WERI-Rb-1 (cell line): ENCODE measurements around the gene DES.

Source experiments
- DNase-seq: peaks from one replicate; pipeline ENCODE4 v3.0.0-alpha.2; 2020
- H3K27ac ChIP-seq: fragments of 250-450 bp; sonication (Bioruptor Pico); 2 replicates; pipeline ENCODE4 v1.5.1; 2020; ENCODE audit warnings: mild to moderate bottlenecking, moderate library complexity
- H3K27me3 ChIP-seq: fragments of 250-450 bp; sonication (Bioruptor Pico); 2 replicates; pipeline ENCODE4 v1.5.1; 2021; ENCODE audit warnings: mild to moderate bottlenecking, low read depth, moderate library complexity; ENCODE audit not compliant: insufficient read depth, severe bottlenecking
- H3K36me3 ChIP-seq: fragments of 250-450 bp; sonication (Bioruptor Pico); 2 replicates; pipeline ENCODE4 v1.5.1; 2020; ENCODE audit warnings: mild to moderate bottlenecking, moderate library complexity
- H3K4me3 ChIP-seq: 2 replicates; pipeline ENCODE4 v1.5.1; 2011; ENCODE audit warnings: low read depth, mild to moderate bottlenecking, control low read depth, low read length
- H3K9me3 ChIP-seq: fragments of 250-450 bp; sonication (Bioruptor Pico); 2 replicates; pipeline ENCODE4 v1.5.1; 2021; ENCODE audit warnings: mild to moderate bottlenecking, moderate library complexity; ENCODE audit not compliant: severe bottlenecking
- TF ChIP-seq, protein P1 (sequence below): IDR thresholded peaks from 2 replicates; pipeline ENCODE4 v1.5.1; 2011; ENCODE audit warnings: low read depth, mild to moderate bottlenecking, control low read depth, inconsistent platforms, low read length

The DES gene

DNA sequence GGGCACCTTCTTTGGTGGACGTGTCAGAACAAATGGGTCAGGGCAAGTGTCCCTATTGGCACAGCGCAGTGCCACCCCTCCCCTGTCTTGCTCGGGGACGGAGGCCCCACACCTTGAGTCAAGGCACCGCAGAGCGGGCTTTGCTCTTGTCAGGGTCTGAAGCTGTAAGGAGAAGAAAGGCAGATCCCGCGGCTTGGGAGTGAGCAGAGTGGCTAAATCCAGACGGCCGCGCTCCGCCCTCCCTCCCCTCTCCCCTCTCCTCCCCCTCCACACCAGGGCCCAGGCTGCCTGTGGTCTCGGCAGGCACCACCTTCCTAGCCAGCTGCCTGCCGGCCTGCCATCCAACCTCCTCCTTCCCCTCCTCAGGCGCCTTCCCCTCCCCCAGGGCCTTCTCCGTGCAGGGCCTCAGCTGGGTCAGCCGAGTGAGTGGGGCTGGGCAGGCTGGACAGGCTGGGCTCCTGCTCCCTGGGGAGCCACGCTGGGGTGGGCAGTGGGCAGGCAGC is 42.3 kb downstream of the DES start:
- Histone ChIP-seq H3K4me3 (peak overlapping the region; percentile 32), H3K36me3 (peaks cover 27% of the 10 kb centered on the region), H3K27ac (peak overlapping the region; percentile 90), H3K27me3 (no peaks in the 10 kb centered on the region), H3K9me3 (no peaks in the 10 kb centered on the region)
- peak; percentile 95 for DNase-seq
- TF ChIP-seq, protein P1, sequence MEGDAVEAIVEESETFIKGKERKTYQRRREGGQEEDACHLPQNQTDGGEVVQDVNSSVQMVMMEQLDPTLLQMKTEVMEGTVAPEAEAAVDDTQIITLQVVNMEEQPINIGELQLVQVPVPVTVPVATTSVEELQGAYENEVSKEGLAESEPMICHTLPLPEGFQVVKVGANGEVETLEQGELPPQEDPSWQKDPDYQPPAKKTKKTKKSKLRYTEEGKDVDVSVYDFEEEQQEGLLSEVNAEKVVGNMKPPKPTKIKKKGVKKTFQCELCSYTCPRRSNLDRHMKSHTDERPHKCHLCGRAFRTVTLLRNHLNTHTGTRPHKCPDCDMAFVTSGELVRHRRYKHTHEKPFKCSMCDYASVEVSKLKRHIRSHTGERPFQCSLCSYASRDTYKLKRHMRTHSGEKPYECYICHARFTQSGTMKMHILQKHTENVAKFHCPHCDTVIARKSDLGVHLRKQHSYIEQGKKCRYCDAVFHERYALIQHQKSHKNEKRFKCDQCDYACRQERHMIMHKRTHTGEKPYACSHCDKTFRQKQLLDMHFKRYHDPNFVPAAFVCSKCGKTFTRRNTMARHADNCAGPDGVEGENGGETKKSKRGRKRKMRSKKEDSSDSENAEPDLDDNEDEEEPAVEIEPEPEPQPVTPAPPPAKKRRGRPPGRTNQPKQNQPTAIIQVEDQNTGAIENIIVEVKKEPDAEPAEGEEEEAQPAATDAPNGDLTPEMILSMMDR: no peak

GRCh38 chr2:219461047-219461514 is 42.9 kb downstream of the DES start:
- Histone ChIP-seq H3K27ac (peak overlapping the region; percentile 90), H3K36me3 (peaks cover 28% of the 10 kb centered on the region), H3K27me3 (no peaks in the 10 kb centered on the region), H3K9me3 (no peaks in the 10 kb centered on the region), H3K4me3 (peak overlapping the region; percentile 32)
- DNase-seq: peak; percentile 52
- TF ChIP-seq, protein P1: no peak

DNA sequence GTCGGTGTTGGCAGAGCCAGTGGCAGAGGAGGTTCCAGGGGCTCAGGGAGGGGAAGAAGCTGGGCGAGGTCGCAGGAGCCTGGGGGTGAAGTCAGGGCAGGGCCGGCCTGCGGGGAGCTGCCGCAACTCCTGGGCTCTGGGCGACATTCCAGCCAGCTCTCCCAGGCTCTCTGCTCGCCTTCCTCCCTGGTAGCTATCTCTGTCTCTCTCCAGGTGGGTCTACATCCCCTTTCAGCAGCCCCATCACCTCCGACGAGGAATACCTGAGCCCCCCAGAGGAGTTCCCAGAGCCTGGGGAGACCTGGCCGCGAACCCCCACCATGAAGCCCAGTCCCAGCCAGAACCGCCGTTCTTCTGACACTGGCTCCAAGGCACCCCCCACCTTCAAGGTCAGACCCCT is 43.5 kb downstream of the DES start:
- TF ChIP-seq, protein P1: no peak

DNA sequence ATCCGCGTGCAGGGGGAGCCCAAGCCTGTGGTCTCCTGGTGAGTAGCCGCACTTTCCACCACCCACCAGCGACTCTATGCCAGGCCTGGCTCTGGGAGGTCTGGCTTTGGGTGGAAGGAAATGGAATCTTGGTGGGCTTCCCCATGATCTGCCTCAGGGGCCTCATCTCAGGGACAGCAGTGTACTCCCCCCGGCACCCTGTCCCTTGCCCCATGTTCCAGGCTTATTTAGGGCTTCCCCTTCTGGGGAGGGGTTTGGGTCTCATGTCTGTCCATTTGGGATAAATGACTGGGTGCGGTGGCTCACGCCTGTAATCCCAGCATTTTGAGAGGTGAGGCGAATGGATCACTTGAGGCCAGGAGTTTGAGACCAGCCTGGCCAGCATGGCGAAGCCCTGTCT is 44.2 kb downstream of the DES start:
- TF ChIP-seq, protein P1: no peak
- peaks cover 34% of the 10 kb centered on the region for H3K36me3 ChIP-seq
- no peak overlapping the region for H3K27ac ChIP-seq
- DNase-seq: no peak
- H3K27me3 ChIP-seq: no peaks in the 10 kb centered on the region
- H3K9me3 ChIP-seq: no peaks in the 10 kb centered on the region
- H3K4me3 ChIP-seq: no peak overlapping the region

More for the DNA sequence above, 43.5 kb downstream of the DES start:
- Histone ChIP-seq H3K9me3 (no peaks in the 10 kb centered on the region), H3K4me3 (no peak overlapping the region), H3K27me3 (no peaks in the 10 kb centered on the region), H3K27ac (peak overlapping the region; percentile 90), H3K36me3 (peaks cover 30% of the 10 kb centered on the region)
- DNase-seq: no peak

DNA sequence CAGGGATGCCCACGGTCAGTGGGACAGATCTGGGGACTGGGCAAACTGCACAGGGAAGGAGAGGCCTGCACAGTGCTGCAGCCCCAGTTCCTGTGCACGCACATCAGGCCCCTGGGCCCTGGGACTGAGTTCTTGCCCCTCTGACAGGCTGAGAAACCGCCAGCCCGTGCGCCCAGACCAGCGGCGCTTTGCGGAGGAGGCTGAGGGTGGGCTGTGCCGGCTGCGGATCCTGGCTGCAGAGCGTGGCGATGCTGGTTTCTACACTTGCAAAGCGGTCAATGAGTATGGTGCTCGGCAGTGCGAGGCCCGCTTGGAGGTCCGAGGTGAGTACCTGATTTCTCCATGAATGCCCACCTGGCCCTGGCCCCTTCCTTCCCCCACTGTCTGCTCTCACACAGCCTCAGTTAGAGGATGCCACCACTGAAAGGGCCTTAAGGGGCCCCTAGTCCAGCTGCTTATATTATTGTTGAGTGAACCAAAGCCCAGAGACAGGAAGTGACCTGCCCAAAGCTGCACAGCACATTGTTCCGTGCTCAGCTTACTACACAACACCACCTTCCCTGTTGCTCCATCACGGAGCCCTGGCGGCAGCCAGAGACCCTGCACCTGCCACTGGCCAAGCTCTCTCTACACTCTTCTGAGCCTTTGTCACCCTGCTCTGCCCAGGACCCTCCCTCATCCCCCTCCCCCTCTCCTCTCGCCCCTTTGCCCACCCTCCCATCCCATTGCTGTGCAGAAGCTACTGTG is 46.3 kb downstream of the DES start:
- TF ChIP-seq, protein P1: no peak

More for the DNA sequence above, 46.3 kb downstream of the DES start:
- peaks cover 38% of the 10 kb centered on the region for H3K36me3 ChIP-seq
- no peak for DNase-seq
- H3K9me3 ChIP-seq: no peaks in the 10 kb centered on the region
- no peak overlapping the region for H3K27ac ChIP-seq
- no peak overlapping the region for H3K4me3 ChIP-seq
- no peaks in the 10 kb centered on the region for H3K27me3 ChIP-seq
